IMR-90 (cell line): ENCODE data around the gene AKAP17A.

Experiments
- CTCF ChIP-seq: conservative IDR thresholded peaks from 2 replicates; pipeline ENCODE4 v1.5.1; 2012; ENCODE audit warnings: mild to moderate bottlenecking, low read depth, low read length, improper control_type of control experiment
- ELK1 ChIP-seq: fragments of 150-350 bp; IDR thresholded peaks from 2 replicates; pipeline ENCODE4 v1.6.1; 2016; ENCODE audit warnings: low read depth, mild to moderate bottlenecking, low read length, moderate library complexity, borderline replicate concordance
- RAD21 ChIP-seq: IDR thresholded peaks from 2 replicates; pipeline ENCODE4 v1.6.1; 2012; ENCODE audit warnings: low read length, improper control_type of control experiment

- no peak for TF ChIP-seq CTCF
- no peak for TF ChIP-seq RAD21
- no peak for TF ChIP-seq ELK1
Observed at GRCh38 chrX:1595711-1596060, 4.3 kb downstream of the AKAP17A start.
